ENCODE data around the gene KIF1A.

Gene KIF1A

DNA sequence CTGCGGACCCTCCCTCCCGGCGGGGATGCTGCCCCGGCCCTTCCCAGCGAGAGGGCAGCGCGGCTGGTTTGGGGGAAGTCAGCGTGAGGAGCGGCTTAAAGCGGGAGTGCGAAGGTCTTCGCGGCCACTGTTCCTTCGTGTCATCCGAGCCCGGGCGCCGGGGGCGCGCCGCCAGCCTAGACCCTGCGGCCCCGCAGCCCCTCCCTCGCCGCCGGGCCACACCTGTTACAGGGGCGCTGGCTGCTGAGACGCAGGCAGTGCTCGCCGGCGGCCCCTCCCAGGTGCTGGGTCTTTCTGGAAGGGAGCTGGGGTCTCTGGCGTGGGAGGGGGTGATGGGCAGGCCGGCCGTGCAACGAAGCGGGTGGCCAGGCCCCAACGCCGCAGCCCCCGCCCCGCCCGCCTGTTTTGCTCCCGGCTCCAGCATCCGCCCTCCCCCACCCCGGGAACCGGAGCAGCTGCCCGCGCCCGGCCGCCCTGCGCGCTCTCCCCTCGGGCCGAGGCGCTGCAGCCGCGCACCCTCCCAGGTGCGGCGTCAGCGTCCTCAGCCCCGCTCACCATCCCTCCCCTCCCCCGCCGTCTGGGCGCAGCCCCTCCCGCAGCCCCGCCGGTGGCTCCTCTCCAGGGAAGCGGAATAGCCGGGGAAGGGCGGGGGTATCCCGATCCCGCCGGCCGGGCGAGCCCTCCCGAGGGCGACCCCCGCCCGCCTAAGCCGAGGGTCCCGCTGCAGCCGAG lies 727 bp downstream of the KIF1A start:
- no peak for DNase-seq (ENCODE audit: low read depth, low spot score)

DNA sequence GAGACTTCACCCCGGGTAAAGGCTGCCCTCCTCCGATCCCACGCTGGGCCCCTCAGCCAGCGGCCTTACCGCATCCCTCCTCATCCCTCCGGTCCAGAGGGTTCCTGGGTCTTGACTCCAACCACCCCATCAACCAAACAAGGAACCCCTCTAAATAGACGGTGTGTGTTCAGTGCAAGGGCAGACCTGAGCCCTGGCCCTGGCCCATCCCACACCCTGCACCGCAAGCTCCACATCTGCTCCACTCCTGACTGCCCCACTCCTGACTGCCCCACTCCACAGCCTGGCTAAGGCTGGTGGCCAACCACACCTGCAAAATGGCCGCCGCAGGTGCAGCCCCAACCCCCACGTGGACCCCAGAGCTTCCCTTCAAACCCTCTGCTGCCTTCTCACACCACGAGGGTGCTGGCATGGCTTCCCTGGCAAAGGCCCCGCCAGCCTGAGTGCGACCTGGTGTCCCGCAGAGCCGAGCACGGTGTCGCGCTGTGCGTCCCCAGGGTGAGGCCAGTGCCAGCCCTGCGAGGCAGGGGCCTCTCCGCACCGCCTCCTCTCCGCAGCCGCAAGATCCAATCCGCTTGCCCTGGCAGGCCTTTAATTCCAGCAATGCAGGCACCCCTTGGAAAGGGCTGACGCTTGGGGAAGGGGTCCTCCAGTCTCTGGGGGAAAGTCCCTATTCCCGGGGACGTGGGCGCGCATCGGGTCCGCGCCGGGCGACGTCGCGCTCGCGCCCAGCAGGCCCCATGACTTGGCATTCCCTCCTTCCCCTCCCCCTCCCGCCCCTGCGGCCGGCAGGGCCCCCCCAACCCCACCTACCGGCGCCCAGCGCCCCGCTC lies 1.5 kb downstream of the KIF1A start:
- DNase-seq (ENCODE audit: low read depth, low spot score) = no peak

DNA sequence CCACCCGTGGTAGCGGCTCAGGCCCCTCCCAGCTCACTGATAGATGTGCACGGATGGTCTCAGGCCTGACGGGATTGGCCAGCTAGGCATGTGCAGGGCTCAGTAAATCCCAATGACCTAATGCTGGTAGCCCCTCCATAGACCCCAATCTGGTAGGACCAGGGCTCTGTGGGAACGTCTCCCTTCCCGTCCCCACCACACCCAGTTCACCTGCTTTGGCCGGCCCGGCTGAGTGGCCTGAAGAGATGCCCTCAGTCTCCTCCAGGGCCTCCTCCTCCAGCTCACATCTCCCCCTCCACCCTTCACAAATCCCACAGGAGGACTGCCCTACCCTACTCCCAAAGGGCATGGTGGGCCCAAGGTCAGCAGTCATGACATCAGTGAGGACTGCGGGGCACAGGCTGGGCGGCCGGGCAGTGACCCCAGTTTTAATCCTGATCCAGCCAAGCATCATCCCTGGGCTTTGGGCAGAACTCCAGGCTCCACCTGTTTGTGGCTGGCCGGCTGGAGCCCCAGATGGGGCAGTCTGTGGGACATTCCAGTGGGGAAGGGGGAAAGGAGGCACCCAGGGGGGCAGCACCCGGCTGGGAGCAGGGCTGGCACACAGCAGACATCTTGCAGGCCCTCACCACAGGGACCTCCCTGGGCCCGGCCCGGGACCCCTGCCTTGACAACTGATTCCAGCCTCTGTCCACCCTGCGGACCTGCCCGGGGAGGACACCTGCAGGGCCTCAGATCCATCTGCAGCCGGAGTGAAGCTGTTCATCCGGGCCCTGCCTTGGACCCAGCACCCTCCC lies 2.3 kb downstream of the KIF1A start:
- DNase-seq (ENCODE audit: low read depth, low spot score) = no peak

DNA sequence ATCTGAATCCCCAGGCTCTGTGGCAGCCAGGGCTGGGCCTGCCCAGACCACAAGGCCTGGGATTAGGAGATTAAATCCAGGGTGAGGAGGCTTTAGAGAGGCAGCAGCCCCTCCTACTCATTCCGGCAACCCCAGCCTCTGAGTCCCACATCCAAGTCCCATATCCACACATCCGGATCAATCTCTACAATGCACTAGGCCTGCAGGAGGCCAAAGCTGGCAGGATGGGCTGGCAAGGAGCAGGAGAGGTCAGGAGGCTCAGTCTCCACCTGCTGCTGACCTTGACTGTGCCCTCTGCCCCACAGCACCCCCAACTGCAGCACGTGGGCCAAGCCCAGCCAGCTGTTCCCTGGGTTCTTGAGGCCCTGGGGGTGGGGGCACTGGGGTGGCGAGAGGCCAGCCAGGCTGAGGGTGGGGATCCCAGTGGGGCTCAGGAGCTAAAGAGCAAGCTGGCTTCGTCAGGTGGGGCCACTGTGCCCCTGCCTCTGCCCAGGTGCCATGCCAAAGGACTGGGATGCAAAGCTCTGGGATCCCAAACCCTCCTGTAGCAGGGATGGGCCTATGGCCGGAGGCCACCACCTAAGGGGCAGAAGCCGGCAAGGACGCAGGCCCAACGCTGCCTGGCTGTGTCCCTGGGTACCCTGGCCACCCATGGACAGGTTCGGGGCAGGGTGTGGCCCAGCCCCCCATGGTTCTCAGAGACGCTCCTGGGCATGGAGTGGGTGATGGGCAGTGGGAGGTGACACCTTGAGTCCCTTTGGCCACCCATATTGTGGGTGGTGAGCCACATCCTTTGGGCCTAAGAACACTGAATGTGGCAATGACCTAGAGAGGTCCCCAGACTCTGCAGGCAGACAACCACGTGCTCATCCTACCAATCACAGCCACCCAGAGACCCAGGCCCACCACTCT lies 3.2 kb downstream of the KIF1A start:
- no peak for DNase-seq (ENCODE audit: low read depth, low spot score)

DNA sequence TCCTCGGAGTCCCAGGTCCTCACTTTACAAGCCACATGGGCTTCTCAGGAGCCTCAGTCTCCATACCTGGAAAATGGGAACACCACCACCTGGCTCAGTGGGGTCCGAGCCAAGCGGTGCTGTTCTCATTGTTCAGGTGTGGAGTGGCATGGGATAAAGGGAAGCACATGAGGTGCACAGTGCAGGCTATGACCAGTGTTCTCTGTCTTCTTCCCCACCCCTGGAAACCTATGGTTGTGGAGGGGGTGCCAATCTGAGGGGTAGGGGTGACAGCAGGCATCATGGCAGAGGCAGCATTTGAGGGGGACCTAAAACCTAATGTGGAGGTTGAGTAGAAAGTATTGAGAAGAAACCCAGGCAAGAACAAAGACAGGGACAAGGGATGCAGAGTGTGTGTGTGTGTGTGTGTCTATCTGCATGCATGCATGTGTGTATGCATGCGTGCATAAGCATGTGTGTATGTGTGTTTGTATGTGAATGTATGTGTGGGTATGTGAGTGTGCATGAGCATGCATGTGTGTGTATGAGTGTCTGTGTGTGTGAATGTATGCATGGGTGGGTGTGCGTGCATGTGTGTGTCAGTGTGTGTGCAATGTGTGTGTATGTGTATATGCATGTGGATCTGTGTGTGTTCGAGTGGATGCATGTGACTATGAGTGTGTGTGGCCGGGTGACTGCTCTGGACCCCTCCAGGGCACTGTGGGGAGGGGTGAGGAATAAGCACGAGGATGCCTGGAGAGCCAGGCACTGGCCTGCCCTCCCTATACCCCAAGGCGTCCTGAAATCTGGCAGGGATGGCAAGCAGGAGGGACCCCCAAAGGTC lies 4.0 kb downstream of the KIF1A start:
- DNase-seq (ENCODE audit: low read depth, low spot score) = no peak

DNA sequence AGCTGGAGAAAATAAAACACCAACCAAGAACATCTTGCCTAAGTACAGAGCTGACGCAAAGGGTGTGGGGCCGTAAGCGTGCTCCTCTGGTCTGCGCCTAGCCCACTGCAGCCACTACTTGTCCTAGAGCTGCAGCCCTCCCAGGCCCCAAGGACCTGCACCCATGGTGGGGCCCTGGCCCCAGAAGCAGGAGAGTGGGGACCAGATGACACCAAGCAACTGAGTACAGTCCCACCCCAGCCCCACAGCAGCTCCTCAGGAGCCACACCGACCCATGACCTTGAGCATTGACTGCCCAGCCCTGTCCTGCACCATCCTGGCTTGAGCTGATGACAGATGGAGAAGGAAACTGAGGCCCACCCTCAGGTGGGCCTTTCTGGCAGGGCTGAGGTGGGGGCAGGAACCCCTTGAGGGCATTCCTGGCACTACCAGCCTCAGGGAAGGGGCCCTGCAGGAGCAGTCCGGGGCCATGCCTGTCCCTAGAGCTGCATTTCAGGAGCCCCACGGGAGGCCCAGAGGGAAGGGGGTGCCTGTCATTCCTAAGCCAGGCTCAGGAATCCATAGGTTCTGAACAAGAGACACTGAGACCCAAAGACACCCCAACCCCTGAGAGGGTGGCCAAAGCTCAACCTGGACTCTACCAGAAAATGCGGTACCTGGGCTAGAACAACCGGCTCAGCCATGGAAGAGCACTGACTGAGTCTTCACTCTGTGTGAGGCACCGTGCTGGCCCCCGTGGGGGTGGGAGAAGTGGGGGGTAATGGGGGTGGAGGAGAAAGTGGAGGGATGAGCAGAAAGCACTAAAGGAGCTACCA lies 4.9 kb downstream of the KIF1A start:
- DNase-seq (ENCODE audit: low read depth, low spot score) = no peak

DNA sequence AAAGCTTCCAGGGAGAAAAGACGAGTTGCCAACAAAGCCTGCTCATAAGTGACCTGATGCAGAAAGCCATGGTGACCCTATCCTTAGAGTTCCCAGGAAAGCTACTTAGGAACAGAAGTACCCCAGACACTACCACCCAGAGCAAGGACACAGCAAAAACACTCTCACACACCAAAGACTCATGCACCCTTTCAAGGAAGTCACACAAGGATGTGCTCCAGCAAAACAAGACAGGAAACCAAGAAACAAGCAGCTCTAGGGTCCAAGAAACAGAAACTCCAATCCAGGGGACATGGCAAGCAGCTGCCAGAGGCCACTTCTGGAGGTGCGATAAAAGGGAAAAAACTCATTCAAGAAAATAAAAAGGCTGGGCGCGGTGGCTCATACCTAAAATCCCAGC lies 5.7 kb downstream of the KIF1A start:
- no peak for DNase-seq (ENCODE audit: low read depth, low spot score)

DNA sequence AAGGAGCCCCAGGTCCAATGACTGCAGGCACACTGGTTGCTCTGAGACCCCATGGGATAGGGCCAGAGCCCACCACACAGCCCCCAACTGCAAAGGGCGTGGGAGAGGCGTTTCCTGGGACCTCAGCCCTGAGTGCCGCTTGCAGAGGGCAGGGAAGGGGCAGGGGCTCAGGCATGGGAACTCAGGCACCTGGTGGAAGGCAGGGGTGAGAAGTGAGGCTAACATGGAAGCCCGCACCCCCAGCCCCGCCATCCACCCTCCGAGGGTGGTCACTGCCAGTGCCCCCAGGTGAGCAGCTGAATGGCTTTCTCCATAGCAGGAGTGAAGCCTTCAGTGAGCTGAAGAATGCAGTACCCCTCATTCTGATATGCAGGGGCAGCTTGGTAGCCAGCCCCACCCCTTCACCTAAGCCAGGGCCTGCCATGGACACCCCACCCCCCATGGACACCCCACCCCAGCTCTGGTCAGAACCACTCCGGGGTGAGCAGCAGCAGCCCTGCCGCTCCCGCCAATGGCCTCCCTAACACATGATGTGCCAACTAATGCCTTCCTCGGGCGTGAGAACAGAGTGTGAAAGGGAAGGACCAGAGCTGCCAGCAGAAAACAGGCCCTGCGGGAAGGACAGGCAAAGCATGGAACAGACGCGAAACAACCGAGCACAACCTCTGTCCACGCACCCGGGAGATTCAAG lies 6.6 kb downstream of the KIF1A start:
- no peak for DNase-seq (ENCODE audit: low read depth, low spot score)

DNA sequence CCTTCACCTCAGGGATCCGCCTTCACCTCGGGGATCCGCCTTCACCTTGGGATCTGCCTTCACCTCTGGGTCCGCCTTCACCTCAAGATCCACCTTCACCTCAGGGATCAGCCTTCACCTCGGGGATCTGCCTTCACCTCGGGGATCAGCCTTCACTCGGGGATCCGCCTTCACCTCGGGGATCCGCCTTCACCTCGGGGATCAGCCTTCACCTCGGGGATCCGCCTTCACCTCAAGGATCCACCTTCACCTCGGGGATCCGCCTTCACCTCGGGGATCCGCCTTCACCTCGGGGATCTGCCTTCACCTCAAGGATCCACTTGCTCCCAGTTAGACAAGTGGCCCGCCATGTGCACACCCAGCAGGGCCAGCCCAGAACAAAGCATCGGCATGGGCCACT lies 7.3 kb downstream of the KIF1A start:
- no peak for DNase-seq (ENCODE audit: low read depth, low spot score)

DNA sequence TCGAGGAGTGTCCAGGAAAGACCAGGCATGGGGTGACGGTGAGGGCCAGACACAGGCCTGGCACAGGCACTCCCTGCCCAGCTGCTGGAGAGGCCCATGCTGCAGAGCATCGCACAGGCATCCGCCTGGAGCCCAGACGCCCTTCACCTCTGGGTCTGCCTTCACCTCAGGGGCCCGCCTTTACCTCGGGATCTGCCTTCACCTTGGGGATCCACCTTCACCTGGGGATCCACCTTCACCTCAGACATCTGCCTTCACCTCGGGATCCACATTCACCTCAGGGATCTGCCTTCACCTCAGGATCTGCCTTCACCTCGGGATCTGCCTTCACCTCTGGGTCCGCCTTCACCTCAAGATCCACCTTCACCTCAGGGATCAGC lies 7.7 kb downstream of the KIF1A start:
- DNase-seq (ENCODE audit: low read depth, low spot score) = no peak

DNA sequence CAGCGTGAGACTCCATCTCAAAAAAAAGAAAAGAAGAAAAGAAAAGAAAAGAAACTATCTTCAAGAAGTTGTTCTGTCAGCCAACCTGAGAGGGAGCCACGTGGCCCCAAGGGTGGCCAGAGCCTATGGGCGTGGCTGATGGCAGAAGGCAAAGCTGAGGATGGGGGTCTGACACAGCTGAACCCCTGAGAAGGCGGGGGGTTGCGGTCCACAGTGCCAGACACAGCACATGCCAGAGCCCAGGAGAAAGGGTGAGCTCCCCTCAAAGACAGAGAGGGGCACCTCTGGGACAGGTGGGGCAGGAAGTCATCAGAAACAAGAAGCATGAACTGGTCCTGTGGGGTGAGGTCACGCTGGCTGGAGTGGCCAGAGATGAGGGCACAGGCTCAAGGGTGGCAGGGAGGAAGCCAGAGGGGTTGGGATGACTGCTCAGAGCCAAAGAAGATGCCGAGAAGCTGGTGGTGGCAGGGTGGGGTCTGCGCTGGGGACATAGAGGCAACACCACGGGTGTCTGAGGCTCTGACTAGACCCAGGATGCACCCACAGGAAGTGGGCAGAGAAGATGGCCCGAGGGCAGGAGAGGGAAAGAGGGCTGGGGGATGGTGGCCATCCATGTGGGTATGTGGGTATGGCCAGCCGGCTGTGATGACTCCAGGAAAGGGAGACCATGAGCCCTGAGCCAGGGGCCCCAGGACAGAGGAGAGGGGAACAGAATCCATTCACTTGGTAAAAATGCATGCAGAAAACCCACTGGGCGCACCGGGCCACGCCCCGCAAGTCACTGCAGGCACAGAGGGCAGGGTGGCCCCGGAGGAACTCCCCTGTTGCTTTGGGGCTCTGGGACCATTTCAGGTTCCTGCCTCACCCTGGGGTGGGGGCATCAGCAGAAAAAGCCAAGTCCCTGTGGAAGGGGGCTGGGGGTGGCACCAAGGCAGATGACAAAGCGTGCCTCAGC lies 8.4 kb downstream of the KIF1A start:
- DNase-seq (ENCODE audit: low read depth, low spot score) = no peak

DNA sequence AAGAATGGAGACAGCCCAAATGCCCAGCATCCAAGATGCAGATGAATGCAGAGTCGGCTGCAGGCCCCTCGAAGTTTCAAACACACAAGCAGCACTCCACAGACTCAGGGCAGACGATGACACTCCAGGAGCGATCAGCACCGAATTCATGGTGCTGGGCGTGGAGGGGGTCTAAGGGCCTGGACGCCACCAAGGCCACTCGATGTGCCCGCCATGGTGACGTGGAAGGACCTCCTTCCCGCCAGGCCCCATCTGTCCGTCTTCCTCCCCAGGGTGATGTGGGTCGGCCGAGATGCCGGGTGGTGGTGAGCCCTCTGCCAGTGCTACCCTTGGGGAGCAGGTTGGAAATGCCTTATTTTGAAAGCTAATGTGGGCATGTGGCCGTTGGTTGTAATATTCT lies 9.4 kb downstream of the KIF1A start:
- DNase-seq (ENCODE audit: low read depth, low spot score) = no peak

DNA sequence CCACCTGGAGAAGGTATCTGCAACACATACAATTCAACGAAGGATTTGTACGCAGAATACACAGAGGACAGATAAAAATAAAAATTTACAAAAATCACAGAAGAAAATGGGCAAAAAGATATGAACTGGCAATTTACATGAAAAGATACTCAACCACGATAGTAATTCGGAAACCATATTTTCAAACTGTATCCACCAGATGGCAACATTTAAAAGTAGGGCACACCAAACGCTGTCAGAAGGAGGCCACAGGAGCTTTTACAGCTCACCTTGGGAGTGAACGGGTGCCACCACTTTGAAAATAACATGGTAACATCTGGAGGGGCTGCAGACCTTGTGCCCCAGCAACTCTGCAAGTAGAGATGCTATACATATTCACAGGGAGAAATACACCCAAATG lies 9.8 kb downstream of the KIF1A start:
- no peak for DNase-seq (ENCODE audit: low read depth, low spot score)

DNA sequence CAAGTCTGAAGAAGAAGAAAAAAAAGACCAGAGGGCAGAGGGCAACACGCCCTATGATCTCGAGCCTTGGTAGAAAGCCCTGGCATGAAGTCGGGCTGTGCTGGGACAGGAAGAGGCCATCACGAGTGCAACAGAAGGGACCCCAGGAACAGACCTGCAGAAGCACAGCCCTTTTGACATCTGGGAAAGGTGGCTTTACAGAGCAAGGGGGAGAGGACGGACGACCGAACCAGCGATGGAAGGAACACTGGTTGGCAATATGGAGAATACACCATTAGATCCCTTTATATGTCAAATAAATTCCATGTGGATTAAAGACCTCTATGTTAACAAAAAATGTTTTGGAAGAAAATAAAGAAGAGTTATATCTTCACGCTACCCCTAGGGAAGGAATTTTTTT lies 10.7 kb downstream of the KIF1A start:
- DNase-seq (ENCODE audit: low read depth, low spot score) = no peak

DNA sequence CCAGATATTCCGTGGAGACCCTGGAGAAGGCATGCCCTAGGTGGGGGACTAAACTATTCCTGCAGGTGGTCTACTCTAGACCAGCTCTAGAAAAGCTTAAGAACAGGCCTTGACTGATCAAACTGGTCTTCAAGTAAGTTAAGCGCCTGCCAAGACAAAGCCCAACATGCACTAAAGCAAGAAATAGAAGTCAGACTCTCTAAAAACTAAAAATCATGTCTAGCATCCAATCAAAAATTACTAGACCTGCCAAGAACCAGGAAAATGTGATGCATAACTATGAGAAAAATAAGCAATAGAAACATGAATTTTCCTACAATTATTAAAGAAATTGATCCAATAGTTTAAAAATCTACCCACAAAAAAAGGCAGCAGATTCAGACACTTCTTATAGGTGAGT lies 13.6 kb downstream of the KIF1A start:
- no peak for DNase-seq (ENCODE audit: low read depth, low spot score)

DNA sequence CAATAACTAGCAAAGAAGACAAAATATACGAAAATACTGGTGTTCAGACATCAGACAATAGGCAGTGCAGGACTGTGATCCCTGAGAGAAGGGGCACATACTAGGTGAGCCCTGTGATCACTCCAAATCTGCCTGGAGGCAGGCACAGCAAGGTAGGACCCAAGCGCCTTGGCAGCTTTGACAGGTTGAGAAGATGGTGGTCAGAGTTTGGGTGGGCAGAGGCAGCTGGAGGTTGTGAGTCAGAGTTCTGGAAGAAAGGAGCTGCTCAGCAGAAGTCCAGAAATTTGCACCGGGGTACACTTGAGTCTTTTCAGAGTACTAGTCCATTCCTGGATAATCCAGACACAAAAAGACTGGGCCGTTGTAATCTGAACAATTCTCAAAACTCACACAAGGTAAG lies 14.0 kb downstream of the KIF1A start:
- DNase-seq (ENCODE audit: low read depth, low spot score) = no peak

DNA sequence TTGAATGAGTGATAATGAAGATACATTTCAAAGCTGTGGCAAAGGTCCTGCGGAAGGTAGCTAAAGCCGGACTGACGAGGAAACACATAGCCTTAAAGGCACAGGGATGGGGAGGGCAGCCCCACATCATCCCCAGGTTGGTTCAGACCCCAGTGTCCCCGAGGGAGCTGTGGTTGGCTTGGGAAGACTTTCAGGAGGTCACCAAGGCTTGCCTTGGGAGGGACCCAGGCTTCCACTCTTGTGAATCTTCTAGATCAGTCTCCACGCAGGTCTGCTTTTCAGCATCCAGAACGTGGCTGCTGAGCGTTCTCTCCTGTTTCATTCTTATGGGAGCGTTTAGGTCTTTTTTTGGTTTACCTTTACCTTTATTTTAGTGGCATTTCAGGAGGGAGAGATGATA lies 16.8 kb downstream of the KIF1A start:
- DNase-seq (ENCODE audit: low read depth, low spot score) = no peak

Data from iPS DF 19.7 (cell line).